Measurements from ENCODE around the gene CDH23.

DNA sequence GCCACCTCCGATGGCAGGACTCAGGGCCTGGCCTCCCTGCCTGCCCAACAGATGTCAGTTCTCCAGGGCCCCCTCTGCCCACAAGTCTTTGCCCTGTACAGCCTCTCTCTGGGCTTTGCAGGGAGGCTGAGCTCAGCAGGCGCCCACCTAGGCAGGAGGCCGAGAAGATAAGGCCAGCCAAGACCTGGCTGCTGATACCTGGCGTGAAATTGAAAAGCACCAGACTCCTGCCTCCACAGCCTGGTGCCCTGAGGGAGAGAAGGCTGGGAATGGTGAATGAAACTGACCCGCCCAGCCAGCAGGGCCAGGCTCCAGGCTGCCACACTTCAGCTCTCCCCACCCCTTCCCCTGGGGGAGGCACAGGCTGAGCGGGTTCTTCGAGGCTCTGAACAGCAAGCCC is 145.8 kb downstream of the CDH23 start:
- no peak for TF ChIP-seq EZH2 (IDR thresholded peaks at IDR 0.05; ENCODE audit: low read length, missing control alignments)
- TF ChIP-seq, protein P1, sequence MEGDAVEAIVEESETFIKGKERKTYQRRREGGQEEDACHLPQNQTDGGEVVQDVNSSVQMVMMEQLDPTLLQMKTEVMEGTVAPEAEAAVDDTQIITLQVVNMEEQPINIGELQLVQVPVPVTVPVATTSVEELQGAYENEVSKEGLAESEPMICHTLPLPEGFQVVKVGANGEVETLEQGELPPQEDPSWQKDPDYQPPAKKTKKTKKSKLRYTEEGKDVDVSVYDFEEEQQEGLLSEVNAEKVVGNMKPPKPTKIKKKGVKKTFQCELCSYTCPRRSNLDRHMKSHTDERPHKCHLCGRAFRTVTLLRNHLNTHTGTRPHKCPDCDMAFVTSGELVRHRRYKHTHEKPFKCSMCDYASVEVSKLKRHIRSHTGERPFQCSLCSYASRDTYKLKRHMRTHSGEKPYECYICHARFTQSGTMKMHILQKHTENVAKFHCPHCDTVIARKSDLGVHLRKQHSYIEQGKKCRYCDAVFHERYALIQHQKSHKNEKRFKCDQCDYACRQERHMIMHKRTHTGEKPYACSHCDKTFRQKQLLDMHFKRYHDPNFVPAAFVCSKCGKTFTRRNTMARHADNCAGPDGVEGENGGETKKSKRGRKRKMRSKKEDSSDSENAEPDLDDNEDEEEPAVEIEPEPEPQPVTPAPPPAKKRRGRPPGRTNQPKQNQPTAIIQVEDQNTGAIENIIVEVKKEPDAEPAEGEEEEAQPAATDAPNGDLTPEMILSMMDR (conservative IDR thresholded peaks at IDR 0.05 in 1 of 2, IDR thresholded peaks at IDR 0.05 in 1 of 2; ENCODE audit: low read depth in 1 of 2, low read length in 2 of 2): no peak

Measured in fibroblast of lung (primary cell).